EH (cell line): ENCODE data around the gene AK1.
"Not testable (repeated sequence)": the region's sequence is repeated elsewhere in the genome, so short reads cannot be mapped to it uniquely, and the experiment has no call there.

ENCODE experiments used
- DNase-seq: peaks from one replicate; pipeline ENCODE4 v3.0.0-alpha.2; 2015; ENCODE audit warnings: low read depth

Gene AK1

DNA sequence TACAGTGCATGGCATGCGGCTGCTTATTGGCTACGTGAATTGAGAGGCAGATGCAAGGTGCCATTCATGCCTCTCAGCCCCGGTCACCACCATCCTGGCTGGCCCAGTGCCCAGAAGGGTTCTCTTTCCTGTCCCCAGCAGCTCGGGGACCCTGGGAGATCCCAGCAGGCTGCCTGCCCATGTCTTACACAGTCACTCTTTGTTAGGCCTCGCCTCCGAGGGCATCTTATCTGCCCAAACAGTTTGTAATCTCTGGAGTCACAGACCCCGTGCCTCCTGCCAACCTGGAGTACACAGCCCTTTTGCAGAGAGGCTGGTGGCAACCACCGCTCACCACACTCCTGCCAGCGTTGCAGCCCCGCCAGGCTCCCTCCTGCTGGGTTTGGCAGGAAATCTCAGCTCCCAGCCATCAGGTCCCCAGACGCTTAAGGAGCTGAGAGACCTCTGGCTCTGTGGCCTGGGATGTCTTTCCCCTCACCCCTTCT, 7.0 kb upstream of the AK1 start:
- DNase-seq = peak; percentile 43

DNA sequence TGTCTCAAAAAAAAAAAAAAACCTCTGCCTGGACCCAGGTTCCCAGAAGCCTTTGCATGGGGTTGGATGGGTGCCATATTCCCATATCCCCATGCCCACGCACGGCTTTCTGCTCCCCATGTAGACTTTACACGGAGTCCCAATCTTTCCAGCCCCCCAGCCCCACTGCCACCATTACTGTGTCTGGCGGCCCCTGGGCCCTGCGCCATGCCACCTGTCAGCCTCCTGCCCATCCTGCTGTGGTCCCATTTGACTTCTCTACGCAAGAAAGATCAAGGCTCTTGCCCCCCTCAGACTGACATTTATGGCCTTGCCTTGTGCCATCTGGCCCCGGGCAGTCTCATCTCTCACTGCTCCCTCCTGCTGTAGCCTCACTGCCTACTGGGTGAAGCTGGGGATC, 6.5 kb upstream of the AK1 start:
- no peak for DNase-seq

DNA sequence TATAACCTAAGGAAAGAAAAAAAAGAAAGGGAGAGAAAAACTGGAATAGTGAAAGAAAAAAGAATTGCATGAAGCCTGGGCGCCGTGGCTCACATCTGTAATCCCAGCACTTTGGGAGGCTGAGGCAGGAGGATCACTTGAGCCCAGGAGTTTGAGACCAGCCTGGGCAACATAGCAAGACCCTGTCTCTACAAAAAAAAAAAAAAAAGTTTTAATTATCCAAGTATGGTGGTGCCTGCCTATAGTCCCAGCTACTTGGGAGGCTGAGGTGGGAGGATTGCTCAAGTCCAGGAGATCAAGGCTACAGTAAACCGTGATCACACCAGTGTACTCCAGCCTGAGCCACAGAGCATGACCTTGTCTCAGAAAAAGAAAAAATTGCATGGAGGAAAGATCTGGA, 4.2 kb upstream of the AK1 start:
- DNase-seq = not testable (repeated sequence)

DNA sequence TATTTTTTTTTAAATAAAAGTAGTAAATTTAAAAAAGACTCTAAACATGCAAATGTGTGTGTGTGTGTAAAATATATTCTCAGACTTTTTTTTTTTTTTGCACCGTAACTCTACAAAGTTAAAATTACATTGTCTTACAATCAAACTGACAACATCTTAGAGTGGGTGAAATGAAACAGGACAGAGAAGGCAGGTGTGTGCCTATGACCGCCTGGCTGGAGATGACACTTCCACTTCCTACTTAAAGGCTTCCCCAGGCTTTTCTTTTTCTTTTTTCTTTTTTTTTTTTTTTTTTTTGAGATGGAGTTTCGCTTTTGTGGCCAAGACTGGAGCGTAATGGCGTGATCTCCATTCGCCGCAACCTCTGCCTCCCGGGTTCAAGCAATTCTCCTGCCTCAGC, 2.7 kb upstream of the AK1 start:
- no peak for DNase-seq

DNA sequence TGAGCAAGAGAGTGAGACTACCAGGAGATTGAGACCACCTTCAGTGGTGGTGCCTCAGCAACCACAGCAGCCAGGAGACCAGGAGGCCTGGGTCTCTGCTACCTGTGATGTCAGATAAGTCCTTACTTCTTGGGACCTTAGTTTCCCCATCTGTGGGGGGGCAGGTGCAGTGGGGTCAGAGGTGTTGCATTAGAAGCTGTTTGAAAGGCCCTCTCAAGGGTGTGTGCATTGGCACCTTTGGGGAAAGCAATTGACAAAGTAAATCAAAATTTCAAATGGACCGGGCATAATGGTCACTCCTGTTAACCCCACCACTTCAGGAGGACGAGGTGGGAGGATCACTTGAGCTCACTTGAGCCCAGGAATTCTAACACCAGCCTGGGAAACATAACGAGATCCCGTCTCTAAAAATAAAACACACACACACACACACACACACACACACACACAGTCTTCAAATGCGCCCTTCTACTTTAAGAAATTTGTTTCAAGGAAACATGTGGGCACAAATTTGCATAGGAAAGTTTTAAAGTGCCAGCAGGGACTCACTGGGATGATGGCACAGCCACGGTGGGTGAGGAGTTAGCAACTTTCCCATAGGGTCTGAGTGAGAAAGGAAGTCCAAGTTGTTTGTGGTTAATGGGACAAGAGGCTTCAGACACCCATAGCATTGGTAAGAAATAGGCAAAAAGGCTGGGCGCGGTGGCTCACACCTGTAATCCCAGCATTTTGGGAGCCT, 1.3 kb upstream of the AK1 start:
- DNase-seq = no peak

DNA sequence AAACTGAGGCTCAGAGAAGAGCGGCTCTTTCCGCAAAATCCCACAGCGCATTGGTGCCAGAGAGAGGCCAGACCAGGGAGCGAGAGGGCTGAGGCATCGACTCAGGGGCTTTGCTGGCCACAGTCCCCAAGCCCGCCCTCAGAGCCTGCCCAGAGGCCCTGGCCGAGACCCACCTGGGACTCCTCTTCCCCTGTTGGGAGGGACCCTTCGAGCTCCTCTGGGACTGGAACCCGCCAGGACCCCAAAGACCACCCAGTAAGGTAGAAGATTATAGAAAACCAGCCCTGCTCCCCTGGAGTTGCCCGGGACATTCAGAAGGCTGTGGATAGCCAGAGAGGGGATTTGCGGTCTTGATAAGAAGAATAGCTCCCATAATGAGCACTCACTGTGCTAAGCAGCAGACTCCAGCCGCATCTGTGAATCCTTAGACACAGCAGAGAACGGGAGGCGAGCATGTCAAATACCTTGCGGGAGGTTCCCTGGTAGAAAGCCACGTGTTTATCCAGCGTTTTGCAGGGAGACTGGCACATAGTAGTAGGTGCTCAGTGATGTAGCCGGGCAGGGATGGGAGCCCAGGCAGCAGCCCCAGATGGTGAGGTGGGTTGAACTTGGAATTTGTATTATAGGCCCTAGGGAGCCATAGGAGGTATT, 651 bp upstream of the AK1 start:
- DNase-seq = peak; percentile 20

DNA sequence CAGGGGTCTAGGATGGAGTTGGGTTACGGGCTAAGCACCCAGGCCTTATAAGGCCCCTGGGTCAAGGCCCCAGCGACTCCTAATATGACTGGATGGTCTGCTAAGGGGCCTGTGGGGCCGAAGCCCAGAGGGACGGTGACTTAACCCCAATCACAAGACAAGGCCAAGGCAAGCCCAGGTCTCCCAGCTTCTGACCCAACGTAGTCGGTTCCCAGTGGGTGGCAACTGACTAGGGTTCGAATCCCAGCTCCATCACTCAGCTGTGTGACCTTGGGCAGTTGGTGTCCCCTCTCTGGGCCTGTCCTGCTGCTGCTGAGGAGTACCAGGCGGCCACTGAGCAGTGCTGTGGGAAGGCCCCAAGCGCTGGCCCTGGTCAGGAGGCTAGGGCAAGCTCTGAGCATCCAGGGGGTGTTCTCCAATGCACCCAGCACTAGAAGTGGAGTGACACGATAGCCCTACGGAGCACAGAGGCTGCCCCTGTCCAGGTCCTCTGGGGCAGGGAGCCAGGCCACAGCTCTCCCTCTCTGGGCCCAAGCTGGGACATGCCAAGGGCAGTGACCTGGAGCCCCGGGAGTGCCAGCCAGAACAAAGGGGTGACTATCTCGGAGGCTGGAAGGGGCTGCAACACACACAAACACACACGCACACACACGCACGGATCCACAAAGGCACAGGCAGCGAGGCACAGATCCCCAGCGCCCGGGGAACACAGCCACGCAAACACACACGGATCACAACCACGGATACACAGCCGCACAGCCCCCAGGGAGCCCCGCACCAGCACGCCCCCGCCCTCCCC, 512 bp downstream of the AK1 start:
- peak; percentile 25 for DNase-seq

DNA sequence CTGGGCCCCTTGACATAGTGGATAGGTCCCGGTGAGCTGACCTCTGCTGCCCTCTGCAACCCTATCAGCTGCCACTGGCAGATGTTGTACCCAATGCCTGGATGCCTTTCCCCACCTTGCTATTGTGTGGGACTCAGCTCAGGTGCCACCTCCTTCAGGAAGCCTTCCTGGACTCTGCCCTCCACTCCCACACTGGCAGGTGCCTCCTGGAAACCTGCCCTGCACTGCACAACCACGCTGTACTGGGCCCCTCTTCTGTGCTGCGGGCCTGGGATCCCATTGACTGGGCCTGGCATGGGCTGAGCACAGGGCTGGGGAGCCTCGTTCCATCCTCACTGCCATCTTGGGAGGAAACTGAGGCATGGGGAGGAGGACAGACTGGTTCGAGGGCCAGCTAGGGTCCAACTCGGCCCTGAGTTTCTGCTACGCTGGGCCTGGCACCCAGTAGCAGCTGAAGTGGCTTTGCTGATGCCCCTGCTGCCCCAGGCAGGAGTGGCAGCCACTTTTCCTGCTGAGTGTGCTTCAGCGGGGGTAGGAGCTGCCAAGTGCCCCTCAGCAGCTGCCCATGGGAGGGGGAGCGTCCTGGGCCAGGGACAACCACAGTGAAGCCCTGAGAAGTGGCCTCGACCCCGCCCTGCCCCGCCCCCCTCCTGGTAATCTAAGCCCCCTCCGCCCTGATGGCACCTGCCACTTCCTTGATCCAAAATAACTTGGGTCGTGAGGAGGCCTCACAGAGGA, 1.3 kb downstream of the AK1 start:
- no peak for DNase-seq

DNA sequence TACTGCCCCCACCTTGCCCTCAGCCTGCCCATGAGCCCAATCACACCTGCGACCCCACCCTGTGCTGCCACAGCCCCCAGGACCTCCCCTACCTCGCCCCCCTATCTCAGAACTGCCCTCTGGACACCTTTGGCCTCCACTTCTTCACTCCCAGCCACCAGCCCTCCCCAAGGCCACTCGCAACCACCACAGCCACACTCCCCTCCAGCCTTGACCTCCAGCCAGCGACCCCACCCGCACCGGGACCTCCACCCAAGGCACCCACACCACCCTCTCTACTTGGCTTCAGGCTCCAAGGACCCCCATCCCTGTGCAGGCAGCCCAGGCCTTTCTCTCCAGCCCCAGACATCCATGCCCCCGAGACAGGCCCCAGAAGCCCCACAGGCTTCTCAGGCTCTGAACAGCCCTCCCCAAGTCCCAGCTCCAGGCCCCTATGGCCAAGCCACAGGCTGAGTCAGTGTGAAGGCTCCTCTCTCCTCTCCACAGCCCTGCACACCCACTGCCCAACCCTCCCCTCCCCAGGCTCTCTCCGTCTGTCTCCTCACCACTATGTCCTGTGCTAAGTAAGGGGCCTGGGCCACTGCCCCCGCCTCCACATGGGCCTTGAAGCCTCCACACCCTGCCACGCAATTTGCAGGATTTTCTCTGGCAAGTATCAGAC, 2.0 kb downstream of the AK1 start:
- DNase-seq = peak; percentile 51

DNA sequence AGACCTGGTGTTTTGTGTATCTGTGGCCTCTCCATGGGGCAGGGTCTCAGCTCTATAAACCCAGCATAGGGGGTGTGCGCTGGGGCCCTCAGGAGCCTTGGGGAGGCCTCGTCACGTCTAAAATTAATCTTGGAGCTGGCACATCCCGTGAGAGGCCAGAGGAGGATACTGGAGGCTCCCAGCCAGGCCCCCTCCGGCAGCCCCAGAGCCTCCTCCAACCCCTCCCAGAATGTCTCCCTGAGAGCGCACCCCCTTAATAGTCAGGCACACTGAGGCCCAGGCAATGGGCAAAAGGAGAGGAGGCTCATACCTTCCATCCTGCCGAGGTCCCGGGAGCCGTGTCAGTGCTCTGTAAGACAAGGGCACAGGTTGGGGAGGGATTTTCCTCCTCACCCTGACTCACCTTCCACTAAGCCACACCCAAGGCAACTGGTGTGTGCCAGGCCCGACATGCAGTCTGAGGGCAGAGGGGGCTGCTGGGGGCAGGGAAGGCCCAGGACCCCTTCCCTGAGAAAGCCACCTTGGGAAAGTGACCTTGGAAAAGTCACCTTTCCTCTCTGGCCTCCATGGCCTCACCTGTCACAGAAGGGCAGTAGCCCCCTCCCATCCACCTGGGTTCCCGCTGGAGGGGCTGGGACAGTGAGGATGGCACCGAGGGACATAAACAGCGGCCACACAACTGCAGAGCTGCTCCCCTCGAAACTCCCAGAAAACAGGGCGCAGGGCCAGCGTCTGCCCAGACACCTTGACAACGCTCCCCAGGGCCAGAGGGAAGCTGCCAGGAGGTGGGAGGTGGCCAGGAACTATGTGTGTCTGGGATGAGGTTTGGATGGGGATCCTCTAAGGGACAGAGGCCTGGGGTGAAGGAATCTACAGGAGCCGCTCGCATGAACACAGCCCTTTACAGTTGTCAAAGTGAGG, 2.9 kb downstream of the AK1 start:
- DNase-seq = no peak

DNA sequence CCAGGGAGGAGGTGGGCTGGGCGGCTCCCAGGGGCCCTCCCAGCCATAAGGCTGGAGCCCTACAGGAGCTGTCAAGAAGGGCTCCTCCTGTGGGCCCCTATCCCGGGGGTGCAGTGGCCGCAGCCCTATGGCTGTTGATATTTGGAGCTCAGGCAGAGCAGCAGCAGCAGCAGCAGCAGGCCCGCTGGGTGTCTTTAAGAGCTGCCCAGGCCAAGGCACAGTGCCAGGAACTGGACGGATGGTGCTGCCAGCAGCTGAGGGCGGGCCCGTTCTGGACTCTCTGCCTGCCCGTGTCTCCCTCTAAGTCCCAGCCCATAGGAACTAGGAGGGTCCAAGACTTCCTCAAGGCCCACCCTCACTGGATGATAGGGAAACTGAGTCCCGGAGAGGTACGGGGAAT, 3.6 kb downstream of the AK1 start:
- DNase-seq = peak; percentile 21

DNA sequence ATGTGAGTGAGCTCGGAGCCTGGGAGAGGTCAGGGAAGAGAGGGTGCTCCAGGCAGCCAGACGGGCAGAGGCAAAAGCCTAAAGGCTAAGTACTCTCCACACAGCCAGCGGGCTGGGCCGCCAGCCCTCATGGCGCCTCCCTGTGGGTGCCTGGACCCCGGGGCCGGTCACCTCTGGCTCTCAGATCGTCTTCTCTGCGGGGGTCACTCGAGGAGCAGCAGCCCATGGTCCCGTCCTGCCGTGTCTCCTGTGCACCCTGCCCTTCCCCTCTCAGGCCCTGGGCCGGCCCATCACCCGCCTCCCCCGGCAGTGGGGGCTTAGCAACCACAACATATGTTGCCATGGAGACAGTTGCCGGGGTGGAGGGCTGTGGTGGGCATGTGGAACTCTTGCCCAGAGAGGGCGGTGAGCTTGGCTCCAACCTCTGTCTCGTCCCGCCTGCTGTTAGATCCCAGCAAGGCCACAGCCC, 4.2 kb downstream of the AK1 start:
- DNase-seq = no peak

DNA sequence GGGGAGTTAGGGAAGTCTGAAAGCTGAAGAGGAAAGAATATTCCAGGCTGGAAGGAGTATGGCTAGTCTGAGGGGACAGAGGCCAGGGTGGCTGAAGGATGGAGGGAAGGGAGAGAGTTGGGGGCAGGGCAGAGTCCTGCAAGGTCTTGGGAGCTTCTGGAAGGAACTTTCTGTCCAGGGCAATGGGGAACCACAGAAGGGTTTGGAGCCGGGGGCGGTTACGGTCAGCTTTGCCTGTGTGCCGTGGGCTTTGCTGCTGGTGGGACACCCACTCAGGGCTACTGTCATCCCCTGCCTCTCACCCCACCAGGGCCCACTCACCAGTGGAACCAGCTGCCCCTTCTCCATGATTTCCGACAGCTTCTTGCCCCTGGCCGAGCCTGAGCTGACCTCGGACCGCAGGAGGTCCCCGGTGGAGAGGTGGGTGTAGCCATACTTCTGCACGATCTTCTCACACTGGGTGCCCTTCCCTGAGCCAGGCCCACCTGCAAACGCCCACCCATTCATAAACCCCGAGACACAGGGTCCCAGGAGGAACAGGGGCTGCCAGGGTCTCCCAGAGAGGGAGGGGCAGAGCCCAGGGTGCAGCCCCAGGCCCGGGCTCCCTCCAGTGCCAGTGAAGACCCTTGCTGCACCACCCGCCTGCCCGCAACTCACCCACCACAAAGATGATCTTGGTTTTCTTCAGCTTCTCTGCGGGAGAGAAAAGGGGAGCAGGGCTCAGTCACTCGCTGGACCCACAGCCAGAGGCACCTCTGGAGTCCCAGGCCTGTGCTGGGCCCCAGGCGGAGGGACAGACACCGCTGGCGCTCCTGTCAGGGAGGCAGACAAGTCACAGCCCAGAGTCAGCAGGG, 4.9 kb downstream of the AK1 start:
- no peak for DNase-seq

DNA sequence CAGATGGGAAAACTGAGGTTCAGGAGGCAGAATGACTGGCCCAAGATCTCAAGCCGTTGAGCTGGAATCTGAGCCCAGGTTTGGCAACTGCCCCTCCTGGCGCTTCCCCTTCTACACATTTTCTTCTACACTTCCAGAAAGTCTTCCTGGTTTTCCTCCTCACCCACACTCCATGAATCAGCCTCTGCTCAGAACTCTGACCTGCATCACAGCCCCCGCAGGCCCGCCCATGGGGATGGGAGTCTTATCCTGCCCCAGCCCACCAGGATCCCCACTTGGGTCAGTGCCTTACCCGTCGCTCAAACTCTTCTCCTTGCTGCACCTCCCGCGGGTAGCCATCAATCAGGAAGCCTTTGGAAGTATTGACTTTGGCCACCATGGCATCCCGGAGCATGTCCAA, 5.9 kb downstream of the AK1 start:
- DNase-seq = no peak

DNA sequence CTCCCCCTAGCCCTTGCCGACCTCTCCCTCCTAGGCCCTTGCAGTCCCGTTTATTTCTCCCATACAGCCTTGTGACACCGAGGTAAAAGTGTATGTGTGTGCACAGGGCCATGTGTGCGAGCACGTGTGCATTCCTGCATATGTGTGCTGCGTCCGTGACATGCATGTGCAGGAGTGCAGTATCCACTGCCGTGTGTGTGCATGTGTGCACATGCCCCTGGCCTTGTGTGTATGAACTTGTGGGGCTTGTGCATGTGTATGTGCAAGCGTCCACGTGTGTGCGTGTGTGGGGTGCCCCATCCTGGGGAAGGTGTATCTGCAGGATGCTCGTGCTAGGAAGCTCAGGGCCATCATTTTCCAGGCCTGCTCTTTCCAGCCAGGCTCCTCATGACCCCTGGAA, 6.6 kb downstream of the AK1 start:
- no peak for DNase-seq

DNA sequence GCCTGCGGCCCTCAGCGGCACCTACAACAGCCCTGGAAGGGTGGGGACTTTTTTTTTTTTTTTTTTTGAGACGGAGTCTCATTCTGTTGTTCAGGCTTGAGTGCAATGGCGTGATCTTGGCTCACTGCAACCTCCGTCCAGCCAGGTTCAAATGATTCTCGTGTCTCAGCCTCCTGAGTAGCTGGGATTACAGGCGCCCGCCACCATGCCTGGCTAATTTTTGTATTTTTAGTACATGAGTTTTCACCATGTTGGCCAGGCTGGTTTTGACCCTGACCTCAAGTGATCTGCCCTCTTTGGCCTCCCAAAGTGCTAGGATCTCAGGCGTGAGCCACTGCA, 7.4 kb downstream of the AK1 start:
- DNase-seq = not testable (repeated sequence)

DNA sequence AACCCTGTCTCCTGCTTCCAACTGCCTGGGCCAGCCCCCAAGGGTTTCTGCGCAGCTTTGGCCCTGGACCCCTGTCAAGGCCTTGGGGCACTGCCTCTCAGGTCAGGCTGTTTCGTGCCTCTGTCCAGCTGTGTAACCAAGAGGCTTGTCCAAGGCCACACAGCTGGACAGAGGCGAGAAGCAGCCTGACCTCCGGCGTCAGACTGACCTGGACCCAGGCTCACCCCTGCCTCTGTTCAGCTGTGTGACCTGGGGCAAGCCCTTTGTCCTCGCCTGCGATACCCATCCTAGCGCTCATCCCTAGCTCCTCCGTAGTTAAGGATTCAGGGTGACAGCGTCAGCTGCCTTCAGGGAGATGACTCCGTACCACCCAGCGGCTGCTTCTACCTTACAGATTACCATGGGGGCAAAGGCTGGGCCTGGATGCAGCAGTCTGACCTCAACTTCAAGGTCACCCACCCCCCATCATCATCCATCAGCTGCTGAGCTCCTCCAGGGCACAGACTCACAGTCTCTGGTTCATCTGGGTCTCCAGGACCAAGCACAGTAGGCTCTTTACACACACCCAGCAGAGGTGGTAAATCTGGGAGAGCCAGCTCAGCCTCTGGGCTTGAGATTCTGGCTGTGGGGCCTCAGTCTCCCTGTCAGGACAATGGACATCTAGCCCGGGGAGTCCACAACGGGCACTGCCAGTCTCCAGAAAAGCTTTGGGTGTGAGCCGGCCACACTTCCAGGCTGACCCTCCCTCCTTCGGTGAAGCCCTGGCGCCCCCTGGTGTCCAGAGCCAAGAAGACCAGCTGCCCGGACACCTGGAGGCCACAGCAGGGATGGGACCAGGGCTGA, 7.9 kb downstream of the AK1 start:
- DNase-seq = peak; percentile 83

DNA sequence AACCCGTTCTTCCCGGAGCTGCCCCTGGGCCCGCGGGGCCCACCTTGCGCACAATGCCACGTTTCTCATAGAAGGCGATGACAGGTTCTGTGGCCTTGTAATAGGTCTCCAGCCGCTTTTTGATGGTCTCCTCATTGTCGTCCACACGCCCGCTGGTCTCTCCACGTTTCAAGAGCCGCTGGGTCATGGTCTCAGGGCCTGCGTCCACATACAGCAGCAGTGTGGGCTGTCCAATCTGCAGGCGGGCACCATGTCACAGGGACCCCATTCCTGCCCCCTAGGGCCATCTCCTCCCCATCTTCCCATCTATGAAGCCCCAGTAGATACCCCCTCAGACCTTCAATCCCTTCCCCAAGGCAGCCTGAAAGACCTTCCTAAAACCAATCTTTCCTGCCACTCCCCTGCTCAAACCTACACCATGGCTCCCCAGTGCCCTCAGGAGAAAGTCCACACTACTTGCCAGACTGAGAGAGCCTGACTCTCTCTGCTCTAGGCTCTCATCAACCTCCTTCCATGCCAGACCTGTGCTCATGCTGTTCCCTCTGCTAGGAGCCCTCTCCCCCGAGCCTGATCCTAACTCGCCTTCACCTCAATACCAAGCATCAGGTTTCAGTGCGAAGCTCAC, 9.1 kb downstream of the AK1 start:
- DNase-seq = no peak
